Activated naive CD8-positive, alpha-beta T cell (primary cell): ENCODE data around the gene CNTLN.
"Not testable (repeated sequence)": the region's sequence is repeated elsewhere in the genome, so short reads cannot be mapped to it uniquely, and the experiment has no call there.

Source experiments
- H3K27ac Mint-ChIP-seq: one replicate; pipeline ENCODE4 v1.8.0; 2021; ENCODE audit warnings: mixed read lengths
- H3K27me3 Mint-ChIP-seq: one replicate; pipeline ENCODE4 v1.8.0; 2021; ENCODE audit warnings: mixed read lengths
- H3K36me3 Mint-ChIP-seq: one replicate; pipeline ENCODE4 v1.8.0; 2021; ENCODE audit warnings: mixed read lengths
- H3K4me1 Mint-ChIP-seq: one replicate; pipeline ENCODE4 v1.8.0; 2021; ENCODE audit warnings: low read depth, mixed read lengths
- H3K4me3 Mint-ChIP-seq: one replicate; pipeline ENCODE4 v1.8.0; 2021; ENCODE audit warnings: mild to moderate bottlenecking, mixed read lengths
- H3K9me3 Mint-ChIP-seq: one replicate; pipeline ENCODE4 v1.8.0; 2021; ENCODE audit warnings: low read depth, mixed read lengths

The CNTLN gene

DNA sequence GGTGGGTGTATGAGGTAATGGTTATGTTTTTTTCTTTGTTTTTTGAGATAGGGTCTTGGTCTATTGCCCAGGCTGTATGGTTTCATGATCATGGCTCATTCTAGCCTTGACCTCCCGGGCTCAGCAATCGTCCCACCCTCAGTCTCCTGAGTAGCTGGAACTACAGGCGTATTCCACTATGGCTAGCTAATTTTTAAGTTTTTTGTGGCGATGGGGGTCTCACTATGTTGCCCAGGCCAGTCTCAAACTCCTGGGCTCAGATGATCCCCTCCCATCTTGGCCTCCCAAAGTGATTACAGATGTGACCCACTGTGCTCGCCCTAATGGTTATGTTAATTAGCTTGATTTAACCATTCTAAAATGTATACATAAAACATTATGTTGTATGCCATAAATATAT, 5.6 kb downstream of the CNTLN start:
- Mint-ChIP-seq H3K9me3 (peaks cover 1% of the 10 kb centered on the region), H3K27me3 (peaks cover 2% of the 10 kb centered on the region), H3K4me1 (peaks cover 8% of the 10 kb centered on the region), H3K4me3 (no peak overlapping the region), H3K27ac (no peak overlapping the region), H3K36me3 (peaks cover 1% of the 10 kb centered on the region)

DNA sequence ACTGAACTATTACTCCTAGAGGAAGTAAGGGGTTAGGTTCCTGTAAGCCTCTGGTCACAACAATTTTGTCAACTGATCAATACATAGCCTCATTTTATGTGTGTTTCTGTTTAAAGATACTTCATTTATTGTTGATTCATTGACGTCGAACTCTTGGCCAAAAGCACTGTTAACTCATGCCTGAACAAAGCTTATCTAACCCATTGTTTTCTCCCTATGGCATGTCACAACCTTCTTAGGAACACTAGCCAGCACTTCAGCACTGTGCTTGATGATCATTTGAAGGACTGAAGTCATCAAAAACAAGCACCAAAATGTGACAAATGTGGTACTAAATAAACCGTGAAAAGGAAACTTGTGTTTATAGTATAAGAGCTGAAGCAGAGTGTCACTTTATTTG, 13.5 kb downstream of the CNTLN start:
- no peaks in the 10 kb centered on the region for H3K27me3 Mint-ChIP-seq
- no peaks in the 10 kb centered on the region for H3K4me1 Mint-ChIP-seq
- H3K9me3 Mint-ChIP-seq = peaks cover 7% of the 10 kb centered on the region
- no peak overlapping the region for H3K27ac Mint-ChIP-seq
- no peak overlapping the region for H3K4me3 Mint-ChIP-seq
- H3K36me3 Mint-ChIP-seq = peaks cover 7% of the 10 kb centered on the region

DNA sequence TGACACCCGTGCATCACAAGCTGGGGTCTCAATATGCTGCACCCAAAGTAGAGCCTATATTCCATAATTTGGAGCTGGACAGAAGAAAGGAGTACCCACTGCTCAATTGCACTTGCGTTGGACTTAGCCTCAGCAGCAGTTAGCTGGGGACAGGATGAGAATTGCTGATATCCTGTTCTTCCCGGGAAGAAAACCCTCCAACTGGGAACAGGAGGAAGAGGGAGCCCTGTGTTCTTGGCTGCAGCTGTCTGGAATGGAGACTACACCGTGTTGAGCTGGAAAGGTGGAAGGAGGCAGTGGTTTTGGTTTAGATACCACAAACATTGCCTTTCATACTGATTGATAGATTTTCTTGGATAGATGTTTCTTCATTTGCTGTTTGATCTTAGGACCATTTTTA, 24.6 kb downstream of the CNTLN start:
- Mint-ChIP-seq H3K36me3 (peaks cover 3% of the 10 kb centered on the region), H3K27ac (no peak overlapping the region), H3K9me3 (no peaks in the 10 kb centered on the region), H3K4me3 (no peak overlapping the region), H3K4me1 (no peaks in the 10 kb centered on the region), H3K27me3 (no peaks in the 10 kb centered on the region)

DNA sequence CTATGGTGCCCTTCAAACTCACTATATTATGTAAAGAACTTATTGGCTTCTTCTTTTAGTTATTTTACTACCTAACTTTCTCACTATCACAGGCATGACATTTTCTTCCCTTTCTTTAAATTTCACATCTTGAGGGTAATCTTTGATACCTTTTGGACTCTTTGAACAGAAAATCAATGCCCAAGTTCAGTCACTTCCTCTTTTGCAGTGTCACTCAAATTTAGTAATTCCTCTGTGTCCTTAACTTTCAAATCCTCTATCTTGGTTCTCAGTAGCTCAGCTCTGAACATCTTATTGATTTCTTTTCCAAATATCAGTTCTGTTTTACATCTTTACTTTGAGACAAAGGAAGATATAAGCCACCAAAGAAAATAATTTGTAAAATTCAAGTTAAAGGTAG, 25.5 kb downstream of the CNTLN start:
- Mint-ChIP-seq H3K27me3 (no peaks in the 10 kb centered on the region), H3K4me3 (no peak overlapping the region), H3K4me1 (no peaks in the 10 kb centered on the region), H3K36me3 (no peaks in the 10 kb centered on the region), H3K27ac (no peak overlapping the region), H3K9me3 (no peaks in the 10 kb centered on the region)

DNA sequence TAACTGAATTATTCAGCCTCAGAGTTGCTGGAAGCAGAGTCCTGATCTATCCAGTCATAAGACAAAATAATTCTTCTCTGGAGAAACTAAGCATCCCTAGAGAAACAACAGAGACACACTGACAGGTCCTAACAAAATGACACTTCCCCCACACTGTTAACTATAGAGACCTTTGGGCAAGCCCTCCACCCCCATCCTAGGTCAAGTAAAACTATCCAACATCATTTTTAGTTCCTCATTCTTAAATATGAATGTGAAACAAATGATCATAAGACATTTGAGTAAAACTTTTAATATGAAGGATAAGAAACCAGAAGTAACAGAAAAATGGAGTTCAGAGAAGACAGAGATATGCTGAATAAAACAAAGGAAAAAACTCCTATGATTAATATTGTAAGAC, 30.9 kb downstream of the CNTLN start:
- no peaks in the 10 kb centered on the region for H3K27me3 Mint-ChIP-seq
- H3K4me3 Mint-ChIP-seq = no peak overlapping the region
- H3K9me3 Mint-ChIP-seq = peaks cover 12% of the 10 kb centered on the region
- peaks cover 2% of the 10 kb centered on the region for H3K36me3 Mint-ChIP-seq
- H3K4me1 Mint-ChIP-seq = no peaks in the 10 kb centered on the region
- no peak overlapping the region for H3K27ac Mint-ChIP-seq

DNA sequence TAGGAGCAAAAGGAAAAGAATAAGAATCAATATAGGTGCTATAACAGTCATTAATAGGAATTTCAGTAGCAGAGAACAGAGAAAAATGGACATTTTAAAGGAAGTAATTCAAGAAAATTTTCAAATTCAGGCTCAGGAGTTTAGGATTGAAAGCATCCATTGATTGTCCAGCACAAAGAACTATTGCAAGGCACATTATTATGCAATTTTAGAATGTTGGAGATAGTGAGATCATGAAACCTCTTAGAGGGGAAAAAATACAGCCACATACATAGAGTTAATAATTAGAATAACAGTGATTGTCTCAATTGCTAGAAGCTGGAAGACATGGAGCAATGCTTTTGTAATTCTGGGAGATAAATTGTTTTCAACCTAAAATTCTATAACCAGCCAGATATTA, 31.5 kb downstream of the CNTLN start:
- Mint-ChIP-seq H3K27ac (no peak overlapping the region), H3K27me3 (no peaks in the 10 kb centered on the region), H3K4me1 (no peaks in the 10 kb centered on the region), H3K4me3 (no peak overlapping the region), H3K36me3 (peaks cover 2% of the 10 kb centered on the region), H3K9me3 (peaks cover 12% of the 10 kb centered on the region)

DNA sequence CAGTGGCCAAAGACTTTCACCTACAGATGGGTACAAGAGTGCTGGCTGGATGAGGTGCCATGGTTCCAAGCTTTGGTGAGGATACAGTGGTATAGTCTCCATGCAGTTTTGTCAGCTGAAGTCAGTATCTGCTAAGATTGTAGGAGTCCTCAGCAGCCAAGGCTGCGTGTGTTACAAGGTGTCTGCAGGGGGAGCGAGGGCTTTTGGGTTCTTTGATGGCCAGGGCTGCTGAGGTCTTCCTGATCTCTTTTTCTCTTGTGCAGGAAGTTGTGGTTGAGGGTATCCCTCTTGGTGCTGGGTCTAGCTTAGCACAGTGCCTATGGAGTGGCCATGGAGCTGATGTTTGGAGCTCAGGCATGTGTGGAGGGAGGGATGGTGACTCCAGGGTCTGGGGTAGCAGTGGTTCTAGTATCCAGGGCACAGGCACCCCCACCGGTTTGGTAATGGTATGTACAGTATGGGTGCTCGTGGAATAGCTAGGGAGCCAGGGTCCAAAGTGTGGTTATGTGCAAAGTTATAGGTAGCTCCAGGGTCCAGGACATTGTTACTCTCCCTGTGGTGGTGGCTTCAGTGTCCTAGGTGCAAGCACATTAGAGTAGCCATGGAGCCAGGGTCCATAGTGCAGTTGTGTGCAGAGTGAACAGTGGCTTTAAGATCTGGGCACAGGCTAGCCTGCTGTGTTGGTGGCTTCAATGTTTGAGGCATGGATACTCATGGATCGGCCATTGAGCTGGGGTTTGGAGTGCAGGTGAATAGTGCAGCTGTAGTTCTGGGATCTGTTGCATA, 36.7 kb downstream of the CNTLN start:
- Mint-ChIP-seq H3K9me3 (peaks cover 12% of the 10 kb centered on the region), H3K27me3 (no peaks in the 10 kb centered on the region), H3K4me3 (no peak overlapping the region), H3K36me3 (peaks cover 2% of the 10 kb centered on the region), H3K27ac (no peak overlapping the region), H3K4me1 (no peaks in the 10 kb centered on the region)

DNA sequence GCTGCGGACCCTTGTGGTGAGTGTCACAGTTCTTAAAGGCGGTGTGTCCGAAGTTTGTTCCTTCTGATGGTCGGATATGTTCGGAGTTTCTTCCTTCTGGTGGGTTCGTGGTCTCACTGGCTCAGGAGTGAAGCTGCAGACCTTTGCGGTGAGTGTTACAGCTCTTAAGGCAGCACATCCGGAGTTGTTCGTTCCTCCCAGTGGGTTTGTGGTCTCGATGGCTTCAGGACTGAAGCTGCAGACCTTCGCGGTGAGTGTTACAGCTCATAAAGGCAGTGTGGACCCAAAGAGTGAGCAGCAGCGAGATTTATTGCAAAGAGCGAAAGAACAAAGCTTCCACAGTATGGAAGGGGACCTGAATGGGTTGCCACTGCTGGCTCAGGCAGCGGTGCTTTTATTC, 42.7 kb downstream of the CNTLN start:
- not testable (repeated sequence) for H3K4me3 Mint-ChIP-seq, H3K9me3 Mint-ChIP-seq, H3K4me1 Mint-ChIP-seq, H3K36me3 Mint-ChIP-seq, H3K27me3 Mint-ChIP-seq, H3K27ac Mint-ChIP-seq

DNA sequence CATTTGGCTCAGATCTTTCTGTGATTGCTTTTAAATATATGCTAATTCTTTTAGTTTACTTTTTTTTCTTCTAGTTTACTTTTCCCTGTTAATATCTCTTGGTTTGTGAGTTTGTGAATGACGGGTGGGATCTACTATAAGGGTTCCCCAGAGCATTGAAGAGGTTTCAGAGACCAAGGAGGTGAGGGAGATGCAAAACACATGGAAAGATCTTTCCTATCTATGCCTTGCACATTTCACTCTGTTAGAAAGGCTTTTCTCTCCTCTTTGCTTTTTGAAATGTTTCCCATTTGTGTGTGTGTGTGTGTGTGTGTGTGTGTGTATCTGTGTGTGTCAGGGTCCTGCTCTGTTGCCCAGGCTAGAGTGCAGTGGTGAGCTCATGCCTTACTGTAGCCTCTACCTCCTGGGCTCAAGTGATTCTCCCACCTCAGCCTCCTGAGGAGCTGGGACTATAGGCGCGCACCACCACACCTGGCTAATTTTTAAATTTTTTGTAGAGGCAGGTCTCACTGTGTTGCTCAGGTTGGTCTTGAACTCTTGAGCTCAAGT, 50.7 kb downstream of the CNTLN start:
- no peak overlapping the region for H3K27ac Mint-ChIP-seq
- no peaks in the 10 kb centered on the region for H3K4me1 Mint-ChIP-seq

DNA sequence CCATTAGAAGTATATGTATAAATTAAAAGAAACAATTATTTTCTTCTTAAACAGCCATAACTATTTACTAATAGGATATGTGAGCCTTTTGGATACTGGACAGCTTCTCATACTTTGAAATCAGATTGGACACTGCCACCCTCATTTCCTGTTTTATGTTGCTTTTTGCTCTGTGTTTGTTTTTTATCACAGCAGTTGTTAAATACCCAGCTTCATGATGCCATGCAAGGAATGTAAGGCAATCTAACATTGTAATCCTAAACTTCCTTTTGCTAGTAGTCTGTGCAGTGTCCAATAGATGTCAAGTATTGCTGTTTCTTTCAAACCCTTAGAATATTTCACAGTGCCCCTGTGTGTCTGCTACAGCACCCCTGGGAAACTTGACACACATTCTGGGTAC, 56.2 kb downstream of the CNTLN start:
- H3K9me3 Mint-ChIP-seq = no peaks in the 10 kb centered on the region
- H3K4me3 Mint-ChIP-seq = no peak overlapping the region
- H3K36me3 Mint-ChIP-seq = no peaks in the 10 kb centered on the region
- H3K4me1 Mint-ChIP-seq = no peaks in the 10 kb centered on the region
- no peak overlapping the region for H3K27ac Mint-ChIP-seq
- H3K27me3 Mint-ChIP-seq = no peaks in the 10 kb centered on the region

More for the DNA sequence above, 50.7 kb downstream of the CNTLN start:
- no peaks in the 10 kb centered on the region for H3K9me3 Mint-ChIP-seq
- H3K36me3 Mint-ChIP-seq = no peaks in the 10 kb centered on the region
- H3K27me3 Mint-ChIP-seq = no peaks in the 10 kb centered on the region
- H3K4me3 Mint-ChIP-seq = no peak overlapping the region

DNA sequence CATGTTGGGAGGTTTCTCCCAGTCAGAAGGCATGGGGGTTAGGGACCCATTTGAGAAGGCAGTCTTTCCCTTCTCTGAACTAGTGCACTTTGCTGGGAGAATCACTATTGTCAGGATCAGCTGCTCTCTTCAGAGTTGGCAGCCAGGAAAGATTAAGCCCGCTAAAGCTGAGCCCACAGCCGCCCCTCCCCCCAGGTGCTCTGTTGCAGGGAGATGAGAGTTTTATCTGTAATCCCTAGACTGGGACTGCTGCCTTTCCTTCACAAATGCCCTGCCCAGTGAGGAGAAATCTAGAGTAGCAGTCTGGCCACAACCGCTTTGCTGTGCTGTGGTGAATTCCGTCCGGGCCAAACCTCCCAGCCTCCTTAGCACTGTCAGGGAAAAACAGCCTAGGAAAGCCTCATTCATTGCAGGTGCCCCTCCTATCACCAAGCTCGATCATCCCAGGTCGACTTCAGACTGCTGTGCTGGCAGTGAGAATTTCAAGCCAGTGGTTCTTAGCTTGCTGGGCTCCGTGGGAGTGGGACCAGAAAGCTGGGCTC, 69.8 kb downstream of the CNTLN start:
- Mint-ChIP-seq H3K4me3 (no peak overlapping the region), H3K9me3 (peaks cover 32% of the 10 kb centered on the region), H3K36me3 (peaks cover 3% of the 10 kb centered on the region), H3K27me3 (no peaks in the 10 kb centered on the region), H3K27ac (no peak overlapping the region), H3K4me1 (no peaks in the 10 kb centered on the region)

DNA sequence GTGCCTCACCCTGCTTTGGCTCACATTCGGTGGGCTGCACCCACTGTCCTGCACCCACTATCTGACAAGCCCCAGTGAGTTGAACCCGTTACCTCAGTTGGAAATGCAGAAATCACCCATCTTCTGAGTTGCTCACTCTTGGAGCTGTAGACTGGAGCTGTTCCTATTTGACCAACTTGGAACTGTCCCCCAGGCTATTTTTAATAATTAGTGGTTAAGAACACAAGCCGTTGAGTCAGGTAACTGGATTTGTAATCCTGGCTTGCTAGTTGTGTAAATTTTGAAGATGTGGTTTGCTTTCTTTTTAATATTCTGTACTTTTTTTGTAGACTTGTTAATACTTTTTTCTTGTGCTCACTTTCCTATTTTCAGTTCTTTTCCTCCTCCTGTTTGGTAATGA, 81.2 kb downstream of the CNTLN start:
- Mint-ChIP-seq H3K27me3 (no peaks in the 10 kb centered on the region), H3K27ac (no peak overlapping the region), H3K4me1 (no peaks in the 10 kb centered on the region), H3K4me3 (no peak overlapping the region), H3K36me3 (peaks cover 4% of the 10 kb centered on the region), H3K9me3 (peaks cover 17% of the 10 kb centered on the region)

DNA sequence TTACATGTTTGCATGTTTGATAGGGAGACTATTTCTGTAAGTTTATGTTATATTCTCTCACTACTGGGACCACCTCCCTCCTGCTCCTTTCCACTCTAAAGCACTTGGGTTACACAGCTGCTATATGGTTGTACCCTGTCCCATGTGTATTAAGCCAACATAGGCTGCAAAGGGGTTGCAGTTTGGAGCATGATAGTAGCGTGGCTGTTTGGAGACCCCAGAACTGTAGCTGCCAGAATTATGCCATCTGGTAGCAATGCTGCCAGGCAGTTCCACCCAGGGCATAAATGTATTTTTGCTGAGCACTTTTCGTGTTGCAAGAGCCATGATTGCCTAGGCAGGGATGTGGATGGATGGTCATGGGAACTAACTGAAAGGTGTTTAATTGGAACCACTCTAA, 81.8 kb downstream of the CNTLN start:
- H3K4me3 Mint-ChIP-seq = no peak overlapping the region
- peaks cover 4% of the 10 kb centered on the region for H3K36me3 Mint-ChIP-seq
- H3K4me1 Mint-ChIP-seq = no peaks in the 10 kb centered on the region
- H3K27me3 Mint-ChIP-seq = no peaks in the 10 kb centered on the region
- peaks cover 17% of the 10 kb centered on the region for H3K9me3 Mint-ChIP-seq
- no peak overlapping the region for H3K27ac Mint-ChIP-seq

DNA sequence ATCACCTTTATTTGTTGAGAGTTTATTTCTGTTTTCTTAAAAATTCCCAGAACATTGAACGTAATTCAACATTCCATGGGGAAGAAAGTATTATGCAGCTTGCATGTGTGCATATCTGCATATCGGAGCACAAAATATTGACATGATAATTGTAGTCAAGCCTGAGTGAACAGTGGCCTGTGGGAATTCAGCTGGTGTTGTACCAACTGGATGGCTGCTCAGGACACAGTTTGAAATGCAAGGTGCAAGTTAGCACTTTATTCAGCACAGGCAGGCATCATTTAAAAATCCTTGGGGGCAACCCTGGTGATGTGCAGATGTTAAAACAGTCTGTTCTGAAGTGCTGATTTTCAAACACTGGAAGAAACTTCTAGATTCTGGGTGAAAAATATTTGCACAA, 82.4 kb downstream of the CNTLN start:
- Mint-ChIP-seq H3K9me3 (peaks cover 13% of the 10 kb centered on the region), H3K27me3 (no peaks in the 10 kb centered on the region), H3K4me3 (no peak overlapping the region), H3K36me3 (peaks cover 4% of the 10 kb centered on the region), H3K4me1 (no peaks in the 10 kb centered on the region), H3K27ac (no peak overlapping the region)

DNA sequence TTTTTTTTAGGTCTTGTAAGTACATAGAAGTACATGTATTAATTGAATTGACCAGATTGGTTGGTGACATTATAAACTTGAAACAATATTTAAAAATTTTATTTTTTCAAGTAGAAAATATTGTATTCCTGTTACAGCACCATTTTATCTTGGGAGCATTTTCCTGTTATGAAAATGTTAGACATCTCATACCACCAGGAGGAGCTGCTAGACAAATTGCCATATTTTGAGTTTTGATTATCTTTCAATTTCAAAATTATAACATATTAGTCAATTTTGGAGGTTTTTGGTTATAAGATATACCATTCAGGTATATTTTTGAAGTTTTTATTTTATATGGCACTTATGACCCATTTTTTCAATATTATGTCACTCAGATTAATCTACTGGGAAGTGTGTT, 84.4 kb downstream of the CNTLN start:
- Mint-ChIP-seq H3K27me3 (no peaks in the 10 kb centered on the region), H3K9me3 (peaks cover 5% of the 10 kb centered on the region), H3K27ac (no peak overlapping the region), H3K4me3 (no peak overlapping the region), H3K4me1 (no peaks in the 10 kb centered on the region), H3K36me3 (no peaks in the 10 kb centered on the region)

DNA sequence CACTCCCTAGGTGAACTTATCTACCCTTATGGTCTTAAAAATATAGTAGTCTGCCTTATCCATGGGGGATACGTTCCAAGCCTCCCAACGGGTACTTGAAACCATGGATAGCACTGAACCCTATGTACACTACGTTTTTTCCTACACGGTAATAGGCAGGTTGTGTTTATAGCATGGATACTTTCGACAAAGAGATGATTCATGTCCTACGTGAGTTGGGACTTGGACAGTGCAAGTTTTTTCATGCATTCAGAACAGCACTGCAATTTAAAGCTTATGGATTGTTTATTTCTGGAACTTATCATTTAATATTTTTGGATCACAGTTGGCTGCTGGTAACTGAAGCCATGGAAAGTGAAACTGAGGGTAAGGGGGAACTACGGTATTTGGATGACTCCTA, 88.1 kb downstream of the CNTLN start:
- Mint-ChIP-seq H3K4me3 (no peak overlapping the region), H3K36me3 (no peaks in the 10 kb centered on the region), H3K27ac (no peak overlapping the region), H3K27me3 (no peaks in the 10 kb centered on the region), H3K9me3 (no peaks in the 10 kb centered on the region), H3K4me1 (no peaks in the 10 kb centered on the region)
